Retinal pigment epithelial cell (primary cell): Measurements from ENCODE around the gene RTTN.

ENCODE experiments used
- DNase-seq: peaks from one replicate; pipeline ENCODE4 v3.0.0-alpha.2; 2010; ENCODE audit warnings: low read depth
- H3K4me3 ChIP-seq: 2 replicates; pipeline ENCODE4 v1.5.1; 2011; ENCODE audit warnings: mild to moderate bottlenecking, low read length, control low read depth, moderate library complexity
- TF ChIP-seq, protein P1 (sequence below): conservative IDR thresholded peaks from 2 replicates; pipeline ENCODE4 v1.5.1; 2011; ENCODE audit warnings: low read depth, low read length, control low read depth, inconsistent platforms

The RTTN gene

DNA sequence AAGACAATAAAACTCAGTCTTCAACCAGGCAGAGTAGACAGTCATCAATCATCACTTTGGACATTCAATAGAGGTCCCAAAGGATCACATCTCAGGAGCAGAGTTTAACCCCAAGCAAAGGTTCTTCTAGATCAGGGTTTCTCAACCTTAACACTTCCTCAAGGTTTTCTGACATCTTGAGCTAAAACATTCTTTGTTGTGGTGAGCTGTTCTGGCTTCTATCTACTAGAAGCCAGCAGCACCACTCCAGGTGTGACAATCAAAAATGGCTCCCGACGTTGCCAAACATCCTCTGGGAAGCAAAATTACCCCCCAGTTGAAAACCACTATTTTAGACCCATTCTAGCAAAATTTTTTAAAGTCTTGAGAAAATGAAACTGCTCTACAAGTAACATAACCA is 22.0 kb downstream of the RTTN start:
- no peak for DNase-seq
- TF ChIP-seq, protein P1, sequence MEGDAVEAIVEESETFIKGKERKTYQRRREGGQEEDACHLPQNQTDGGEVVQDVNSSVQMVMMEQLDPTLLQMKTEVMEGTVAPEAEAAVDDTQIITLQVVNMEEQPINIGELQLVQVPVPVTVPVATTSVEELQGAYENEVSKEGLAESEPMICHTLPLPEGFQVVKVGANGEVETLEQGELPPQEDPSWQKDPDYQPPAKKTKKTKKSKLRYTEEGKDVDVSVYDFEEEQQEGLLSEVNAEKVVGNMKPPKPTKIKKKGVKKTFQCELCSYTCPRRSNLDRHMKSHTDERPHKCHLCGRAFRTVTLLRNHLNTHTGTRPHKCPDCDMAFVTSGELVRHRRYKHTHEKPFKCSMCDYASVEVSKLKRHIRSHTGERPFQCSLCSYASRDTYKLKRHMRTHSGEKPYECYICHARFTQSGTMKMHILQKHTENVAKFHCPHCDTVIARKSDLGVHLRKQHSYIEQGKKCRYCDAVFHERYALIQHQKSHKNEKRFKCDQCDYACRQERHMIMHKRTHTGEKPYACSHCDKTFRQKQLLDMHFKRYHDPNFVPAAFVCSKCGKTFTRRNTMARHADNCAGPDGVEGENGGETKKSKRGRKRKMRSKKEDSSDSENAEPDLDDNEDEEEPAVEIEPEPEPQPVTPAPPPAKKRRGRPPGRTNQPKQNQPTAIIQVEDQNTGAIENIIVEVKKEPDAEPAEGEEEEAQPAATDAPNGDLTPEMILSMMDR, result no peak
- no peak overlapping the region for H3K4me3 ChIP-seq

DNA sequence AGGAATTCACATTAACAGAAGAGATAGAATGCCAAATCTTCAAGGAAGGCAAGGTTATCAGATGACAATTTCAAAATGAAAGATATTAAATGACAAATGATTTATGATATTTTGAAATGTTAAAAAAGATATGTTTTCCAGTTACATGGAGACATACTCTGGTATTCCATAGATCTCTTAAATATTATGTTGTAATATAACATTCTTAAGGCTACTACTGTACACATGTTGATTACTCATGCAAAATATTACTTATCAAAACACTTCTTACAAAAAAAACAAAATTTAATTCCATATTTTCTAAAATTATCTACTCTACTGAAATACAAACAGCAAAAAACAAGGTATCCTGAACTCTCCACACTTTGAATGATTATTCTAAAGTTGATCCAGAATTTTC is 22.9 kb downstream of the RTTN start:
- DNase-seq, result no peak
- H3K4me3 ChIP-seq, result no peak overlapping the region
- TF ChIP-seq, protein P1, result no peak

DNA sequence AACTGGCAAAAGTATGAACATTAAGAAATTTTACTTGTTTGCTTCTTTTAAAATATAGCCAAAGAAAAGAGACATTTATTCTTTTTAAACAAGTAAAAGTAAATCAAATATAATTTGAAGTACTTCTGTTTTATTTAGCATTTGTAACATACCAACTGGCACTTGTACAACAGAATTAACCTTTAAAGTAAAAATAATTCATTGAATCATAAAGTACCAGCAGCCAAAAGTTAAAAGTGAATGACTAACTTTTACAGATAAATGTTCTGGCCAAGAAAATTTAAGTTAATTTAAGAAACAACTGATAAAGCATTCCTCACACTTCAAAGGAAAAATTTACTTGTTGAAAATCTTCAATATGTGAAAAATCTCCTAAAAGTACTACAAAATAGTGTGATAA is 23.8 kb downstream of the RTTN start:
- no peak for DNase-seq

DNA sequence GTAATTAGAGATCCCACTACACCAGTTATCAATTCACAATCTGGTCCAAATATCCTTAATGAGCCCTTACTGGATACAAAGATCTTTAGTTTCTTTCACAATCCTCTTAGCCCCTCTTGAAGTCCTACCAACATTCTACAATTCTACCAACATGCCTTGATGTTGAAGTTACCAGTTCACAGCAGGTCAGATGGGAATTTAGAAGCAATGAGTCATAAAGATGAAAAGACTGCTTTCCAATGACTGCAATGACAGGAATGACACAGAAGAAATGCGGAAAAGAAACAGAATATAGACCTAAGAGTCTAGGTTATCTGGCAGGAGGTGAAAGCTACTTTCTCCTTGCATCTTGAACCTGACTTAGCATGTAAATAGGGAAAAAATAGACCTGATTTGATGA is 24.5 kb downstream of the RTTN start:
- TF ChIP-seq, protein P1, result no peak

More for the DNA sequence above, 23.8 kb downstream of the RTTN start:
- H3K4me3 ChIP-seq, result no peak overlapping the region
- TF ChIP-seq, protein P1, result no peak

DNA sequence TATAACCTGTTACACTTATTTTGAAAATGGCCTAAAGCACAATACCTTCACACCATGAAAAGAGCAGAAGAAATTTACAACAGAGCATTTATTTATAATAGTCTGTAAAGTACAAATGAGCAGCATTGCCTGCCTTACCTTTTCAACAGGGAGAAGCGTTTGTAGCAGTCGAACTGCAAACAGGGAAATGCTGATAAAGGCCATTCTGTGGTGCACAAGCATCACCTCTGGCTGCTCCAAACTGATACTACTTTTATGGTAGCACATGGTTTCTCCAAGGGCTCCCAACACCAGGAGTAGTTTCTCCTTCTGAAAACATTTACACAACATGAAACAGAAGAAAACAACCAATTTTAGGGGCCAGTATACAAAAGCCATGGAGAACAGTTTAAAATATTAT is 28.9 kb downstream of the RTTN start:
- DNase-seq, result no peak
- H3K4me3 ChIP-seq, result no peak overlapping the region
- TF ChIP-seq, protein P1, result no peak

More for the DNA sequence above, 24.5 kb downstream of the RTTN start:
- no peak overlapping the region for H3K4me3 ChIP-seq
- DNase-seq, result peak; percentile 86

DNA sequence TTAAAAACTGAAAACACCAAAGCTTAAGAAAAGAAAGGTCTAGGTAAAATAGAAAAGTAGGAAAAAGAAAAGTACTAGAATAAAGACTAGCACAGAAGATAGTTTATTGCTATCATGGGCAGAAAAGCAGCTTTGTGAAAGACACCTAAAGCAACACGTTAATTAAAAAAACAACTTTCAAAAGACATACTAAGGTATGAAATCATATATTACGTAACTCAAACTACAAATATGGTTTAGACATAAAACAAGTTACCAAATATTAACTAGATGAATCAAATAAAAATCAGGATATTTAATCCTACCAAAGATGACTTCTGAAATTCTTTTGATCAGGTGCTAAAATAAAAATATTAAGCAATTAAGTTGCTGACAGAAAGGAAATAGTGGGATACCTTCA is 30.3 kb downstream of the RTTN start:
- H3K4me3 ChIP-seq, result no peak overlapping the region
- TF ChIP-seq, protein P1, result no peak
- no peak for DNase-seq

DNA sequence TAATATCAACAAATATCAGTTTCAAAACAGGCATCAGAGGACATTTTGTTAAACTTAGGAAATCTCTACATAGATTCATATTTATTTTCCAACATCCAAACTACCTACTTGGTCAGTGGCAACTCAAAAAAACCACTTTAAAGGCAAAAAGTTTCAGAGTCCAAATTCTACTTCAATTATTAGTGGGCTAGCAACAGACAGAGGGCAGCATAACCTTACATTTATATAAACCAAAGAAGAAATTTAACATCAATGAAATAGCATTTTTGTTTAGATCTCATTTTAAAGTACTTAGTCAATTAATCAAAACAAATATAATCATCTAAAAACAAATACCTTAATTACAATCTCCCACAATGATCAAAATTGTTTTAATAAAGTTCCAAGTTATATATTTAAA is 33.3 kb downstream of the RTTN start:
- TF ChIP-seq, protein P1, result peak; percentile 45
- H3K4me3 ChIP-seq, result no peak overlapping the region
- no peak for DNase-seq
